ENCODE data around the gene CKLF. TPM values are rescaled to one million over a fixed set of nuclear protein-coding genes. Genes with fewer than 3 reads are reported as not detected.

CKLF gene
- total RNA-seq, 2 donors from 2014 or later = 22.5 to 40.7 TPM

GRCh38 chr16:66612422-66612821, 60.0 kb downstream of the CKLF start:
- H3K4me3 ChIP-seq (ENCODE audit: low read length) = no peak overlapping the region
- no peaks in the 10 kb centered on the region for H3K27me3 ChIP-seq (ENCODE audit: control insufficient read depth, insufficient read depth, low read length, poor library complexity, severe bottlenecking)
- H3K9ac ChIP-seq (ENCODE audit: extremely low read depth, low read length, poor library complexity, severe bottlenecking) = no peak overlapping the region
- Mint-ChIP-seq H3K4me1 (peaks cover 42% of the 10 kb centered on the region), H3K27me3 (ENCODE audit: insufficient read depth) (no peaks in the 10 kb centered on the region), H3K9me3 (peaks cover 6% of the 10 kb centered on the region), H3K27ac (no peak overlapping the region), H3K4me3 (no peak overlapping the region), H3K36me3 (ENCODE audit: low read depth) (peaks cover 58% of the 10 kb centered on the region)
- WGBS, 2 experiments (ENCODE audit: insufficient coverage in 1 of 2, insufficient read length in 1 of 2) = 86 to 92% methylated on average over 11 to 14 of the region's 14 CpGs
- H3K4me1 ChIP-seq (ENCODE audit: control insufficient read depth, insufficient read depth, low read length) = peaks cover 21% of the 10 kb centered on the region
- DNase-seq = no peak
- peaks cover 15% of the 10 kb centered on the region for H3K9me3 ChIP-seq (ENCODE audit: control insufficient read depth, low read length)
- no peak overlapping the region for H3K27ac ChIP-seq (ENCODE audit: low read depth, low read length)
- H3K36me3 ChIP-seq (ENCODE audit: control insufficient read depth, insufficient read depth, low read length) = peaks cover 72% of the 10 kb centered on the region
- TF ChIP-seq CTCF (conservative IDR thresholded peaks at IDR 0.05) = no peak

GRCh38 chr16:66614161-66614802, 61.9 kb downstream of the CKLF start:
- peaks cover 15% of the 10 kb centered on the region for H3K9me3 ChIP-seq (ENCODE audit: control insufficient read depth, low read length)
- no peak overlapping the region for H3K27ac ChIP-seq (ENCODE audit: low read depth, low read length)
- Mint-ChIP-seq H3K27me3 (ENCODE audit: insufficient read depth) (no peaks in the 10 kb centered on the region), H3K9me3 (peaks cover 6% of the 10 kb centered on the region), H3K4me3 (no peak overlapping the region), H3K36me3 (ENCODE audit: low read depth) (peaks cover 58% of the 10 kb centered on the region), H3K4me1 (peaks cover 55% of the 10 kb centered on the region), H3K27ac (no peak overlapping the region)
- no peak for TF ChIP-seq CTCF (conservative IDR thresholded peaks at IDR 0.05)
- WGBS, 2 experiments (ENCODE audit: insufficient coverage in 1 of 2, insufficient read length in 1 of 2) = 95 to 98% methylated on average over 7 to 12 of the region's 12 CpGs
- H3K9ac ChIP-seq (ENCODE audit: extremely low read depth, low read length, poor library complexity, severe bottlenecking) = no peak overlapping the region
- H3K4me3 ChIP-seq (ENCODE audit: low read length) = no peak overlapping the region
- no peak for DNase-seq
- peaks cover 64% of the 10 kb centered on the region for H3K36me3 ChIP-seq (ENCODE audit: control insufficient read depth, insufficient read depth, low read length)
- H3K4me1 ChIP-seq (ENCODE audit: control insufficient read depth, insufficient read depth, low read length) = peaks cover 28% of the 10 kb centered on the region
- H3K27me3 ChIP-seq (ENCODE audit: control insufficient read depth, insufficient read depth, low read length, poor library complexity, severe bottlenecking) = no peaks in the 10 kb centered on the region

Other genes starting within 250 kb of the CKLF start
- under 1 TPM in 1 of 2 donors, not detected in 1; 0.18 TPM for gene CDH5, start 185.9 kb upstream of the CKLF start, total RNA-seq
- gene BEAN1, start 125.3 kb upstream of the CKLF start, total RNA-seq = under 1 TPM in 1 of 2 donors, not detected in 1; 0.18 TPM
- gene TK2, start 2.5 kb upstream of the CKLF start, total RNA-seq = 10 to 100 TPM in 1 of 2 donors, 1 to 10 TPM in 1; 7.9 to 11.5 TPM
- 1 to 10 TPM; 3.8 to 5.3 TPM for gene CMTM1, start 13.9 kb downstream of the CKLF start, total RNA-seq
- not detected for gene CMTM2, start 26.9 kb downstream of the CKLF start, total RNA-seq
- 10 to 100 TPM; 44.2 to 48.5 TPM for gene CMTM3, start 52.1 kb downstream of the CKLF start, total RNA-seq
- gene CMTM4, start 144.2 kb downstream of the CKLF start, total RNA-seq = 10 to 100 TPM; 68.2 to 76.2 TPM
- gene DYNC1LI2, start 199.0 kb downstream of the CKLF start, total RNA-seq = 10 to 100 TPM; 89.5 to 95.9 TPM
- not detected for gene TERB1, start 249.0 kb downstream of the CKLF start, total RNA-seq

All from endodermal cell (in vitro differentiated cells).